Progenitor cell of endocrine pancreas (in vitro differentiated cells): ENCODE measurements around the gene TNPO3. TPM values are rescaled to one million over a fixed set of nuclear protein-coding genes. Genes with fewer than 3 reads are reported as not detected.
A peak's percentile ranks its signal among the peaks of the same experiment; 100 is the strongest.
"Not testable (repeated sequence)": the region's sequence is repeated elsewhere in the genome, so short reads cannot be mapped to it uniquely, and the experiment has no call there.

Experiments used
- DNase-seq: peaks from one replicate; pipeline ENCODE4 v3.0.0; 2021; ENCODE audit warnings: low spot score; ENCODE audit not compliant: unreplicated experiment
- H3K27ac Mint-ChIP-seq: 2 replicates; pipeline ENCODE4 v1.8.0; 2021; ENCODE audit warnings: mild to moderate bottlenecking, moderate library complexity, mixed read lengths
- H3K27me3 Mint-ChIP-seq: 2 replicates; pipeline ENCODE4 v1.8.0; 2021; ENCODE audit warnings: mixed read lengths
- H3K36me3 Mint-ChIP-seq: 2 replicates; pipeline ENCODE4 v1.8.0; 2022; ENCODE audit warnings: mixed read lengths; ENCODE audit not compliant: insufficient read depth
- H3K4me1 Mint-ChIP-seq: 2 replicates; pipeline ENCODE4 v1.8.0; 2021; ENCODE audit warnings: low read depth, mixed read lengths
- H3K4me3 Mint-ChIP-seq: 2 replicates; pipeline ENCODE4 v1.8.0; 2021; ENCODE audit warnings: low read depth, mild to moderate bottlenecking, moderate library complexity, mixed read lengths
- H3K9me3 Mint-ChIP-seq: 2 replicates; pipeline ENCODE4 v1.8.0; 2021; ENCODE audit warnings: low read depth, mixed read lengths
- CTCF ChIP-seq: fragments of 200-600 bp; sonication (generic); IDR thresholded peaks from one replicate; pipeline ENCODE4 v1.5.0; 2021; ENCODE audit warnings: antibody characterized with exemption, mild to moderate bottlenecking; ENCODE audit not compliant: unreplicated experiment
- total RNA-seq: library from RNA; stranded (reverse); gene quantifications from 2 replicates; pipeline ENCODE4 v1.2.1, GENCODE V29; 2021

TNPO3 gene
- total RNA-seq, 1 donor from 2014 or later: 44.8 TPM

- TF ChIP-seq CTCF: no peak
- no peak for DNase-seq
- H3K27me3 Mint-ChIP-seq: peaks cover 19% of the 10 kb centered on the region
- H3K36me3 Mint-ChIP-seq: no peaks in the 10 kb centered on the region
- H3K9me3 Mint-ChIP-seq: no peaks in the 10 kb centered on the region
- peaks cover 8% of the 10 kb centered on the region for H3K4me1 Mint-ChIP-seq
- H3K4me3 Mint-ChIP-seq: no peak overlapping the region
- H3K27ac Mint-ChIP-seq: no peak overlapping the region
Measured at GRCh38 chr7:129069021-129069420, 14.1 kb upstream of the TNPO3 start.

GRCh38 chr7:129067943-129068548 lies 13.1 kb upstream of the TNPO3 start:
- Mint-ChIP-seq H3K4me1 (peaks cover 8% of the 10 kb centered on the region), H3K27ac (no peak overlapping the region), H3K36me3 (no peaks in the 10 kb centered on the region), H3K9me3 (no peaks in the 10 kb centered on the region), H3K4me3 (no peak overlapping the region), H3K27me3 (peaks cover 19% of the 10 kb centered on the region)
- TF ChIP-seq CTCF: no peak
- no peak for DNase-seq

GRCh38 chr7:129067132-129067561 lies 12.2 kb upstream of the TNPO3 start:
- H3K4me3 Mint-ChIP-seq, H3K4me1 Mint-ChIP-seq, DNase-seq, H3K27ac Mint-ChIP-seq, H3K9me3 Mint-ChIP-seq, H3K36me3 Mint-ChIP-seq: not testable (repeated sequence)
- H3K27me3 Mint-ChIP-seq: peaks cover 19% of the 10 kb centered on the region

GRCh38 chr7:129066290-129067131 lies 11.6 kb upstream of the TNPO3 start:
- Mint-ChIP-seq H3K36me3 (no peaks in the 10 kb centered on the region), H3K4me1 (peaks cover 8% of the 10 kb centered on the region), H3K27ac (no peak overlapping the region), H3K4me3 (no peak overlapping the region), H3K27me3 (peaks cover 19% of the 10 kb centered on the region), H3K9me3 (peaks cover 3% of the 10 kb centered on the region)
- no peak for DNase-seq
- no peak for TF ChIP-seq CTCF

GRCh38 chr7:129055861-129056464 lies 1.1 kb upstream of the TNPO3 start:
- peaks cover 7% of the 10 kb centered on the region for H3K27me3 Mint-ChIP-seq
- peak overlapping the region; percentile 97 for H3K4me3 Mint-ChIP-seq
- H3K36me3 Mint-ChIP-seq: no peaks in the 10 kb centered on the region
- H3K4me1 Mint-ChIP-seq: peaks cover 21% of the 10 kb centered on the region
- no peak for TF ChIP-seq CTCF
- no peaks in the 10 kb centered on the region for H3K9me3 Mint-ChIP-seq
- H3K27ac Mint-ChIP-seq: peak overlapping the region; percentile 100
- DNase-seq: no peak
